IPS-18c (cell line): ENCODE measurements around the gene GPR18.

Source experiments
- H3K4me3 ChIP-seq: 2 replicates; pipeline ENCODE4 v1.7.0; 2013; ENCODE audit warnings: low read depth, mild to moderate bottlenecking, low read length, moderate library complexity; ENCODE audit not compliant: insufficient read depth
- H3K9me3 ChIP-seq: one replicate; pipeline ENCODE4 v1.6.1; 2013; ENCODE audit warnings: mild to moderate bottlenecking, low read length, moderate library complexity; ENCODE audit not compliant: control insufficient read depth, insufficient read depth

GPR18 gene

DNA sequence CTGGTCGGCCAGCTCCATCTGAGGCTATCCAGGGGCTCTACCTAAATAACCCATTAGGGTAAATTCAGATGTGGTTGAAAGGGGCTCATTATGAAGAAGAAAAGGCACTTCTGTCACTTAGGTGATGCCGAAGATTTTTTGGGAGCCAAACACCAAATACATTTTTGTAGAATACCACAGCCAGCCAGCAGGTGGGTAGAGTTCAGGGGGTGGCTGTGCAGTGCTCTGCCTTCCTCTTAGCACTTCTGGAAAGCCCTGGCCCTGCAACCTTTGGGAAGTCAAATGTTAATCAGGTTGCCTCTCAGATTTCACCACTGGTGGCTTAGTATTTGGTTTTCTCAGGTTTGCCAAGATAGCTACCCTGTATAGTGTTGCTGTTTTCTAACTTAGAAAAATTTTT is 18.5 kb upstream of the GPR18 start:
- H3K4me3 ChIP-seq: no peak overlapping the region
- no peaks in the 10 kb centered on the region for H3K9me3 ChIP-seq

DNA sequence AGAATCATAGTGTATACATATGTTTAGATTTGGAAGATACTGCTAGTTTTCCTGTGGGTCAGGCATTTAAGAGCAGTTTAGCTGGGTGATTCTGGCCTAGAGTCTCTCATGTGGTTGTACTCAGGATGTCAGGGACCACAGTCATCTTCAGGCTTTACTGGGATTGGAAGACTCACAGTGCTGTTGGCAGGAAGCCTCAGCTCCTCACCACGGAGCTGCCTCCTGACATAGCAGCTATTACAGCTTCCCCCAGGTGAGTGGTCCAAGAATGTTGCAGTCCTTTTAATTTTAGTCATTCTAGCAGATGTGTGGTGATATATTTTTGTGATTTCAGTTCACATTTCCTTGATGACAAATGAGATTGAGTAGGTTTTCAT is 16.9 kb upstream of the GPR18 start:
- H3K9me3 ChIP-seq: no peaks in the 10 kb centered on the region
- no peak overlapping the region for H3K4me3 ChIP-seq

DNA sequence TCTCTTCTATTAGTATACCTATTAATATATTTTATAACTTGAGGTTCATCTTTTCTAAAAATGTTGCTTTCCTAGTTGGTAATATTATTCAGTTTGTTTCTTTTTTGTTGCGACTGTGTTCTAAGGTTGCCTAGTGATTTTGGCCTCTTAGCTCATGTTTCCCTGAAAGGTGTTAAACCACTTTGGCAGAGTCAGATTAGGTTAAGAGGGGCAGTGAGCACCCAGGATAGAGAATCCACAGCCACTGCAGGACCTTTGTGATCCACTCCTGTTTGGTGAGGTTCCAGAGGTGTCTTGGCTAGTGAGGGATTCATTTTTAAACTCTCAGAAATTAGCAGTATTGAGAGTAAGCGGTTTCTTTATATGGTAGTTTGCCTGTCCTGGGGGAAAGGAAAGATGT is 14.9 kb upstream of the GPR18 start:
- no peak overlapping the region for H3K4me3 ChIP-seq
- H3K9me3 ChIP-seq: no peaks in the 10 kb centered on the region

DNA sequence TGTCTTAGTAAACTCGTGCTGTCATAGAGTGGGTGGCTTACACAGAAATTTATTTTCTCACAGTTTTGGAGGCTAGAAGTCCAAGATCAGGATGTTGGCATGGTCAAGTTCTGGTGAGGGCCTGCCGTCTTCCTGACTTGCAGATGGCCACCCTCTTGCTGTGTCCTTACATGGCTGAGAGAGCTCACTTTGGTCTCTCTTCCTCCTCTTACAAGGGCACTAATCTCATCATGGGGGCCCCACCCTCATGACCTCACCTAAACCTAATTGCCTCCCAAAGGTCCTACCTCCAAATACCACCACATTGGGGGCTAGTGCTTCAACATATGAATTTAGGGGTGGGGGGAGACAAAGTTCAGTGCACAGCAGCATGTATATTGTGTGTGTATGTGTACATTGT is 14.3 kb upstream of the GPR18 start:
- Histone ChIP-seq H3K4me3 (no peak overlapping the region), H3K9me3 (no peaks in the 10 kb centered on the region)

DNA sequence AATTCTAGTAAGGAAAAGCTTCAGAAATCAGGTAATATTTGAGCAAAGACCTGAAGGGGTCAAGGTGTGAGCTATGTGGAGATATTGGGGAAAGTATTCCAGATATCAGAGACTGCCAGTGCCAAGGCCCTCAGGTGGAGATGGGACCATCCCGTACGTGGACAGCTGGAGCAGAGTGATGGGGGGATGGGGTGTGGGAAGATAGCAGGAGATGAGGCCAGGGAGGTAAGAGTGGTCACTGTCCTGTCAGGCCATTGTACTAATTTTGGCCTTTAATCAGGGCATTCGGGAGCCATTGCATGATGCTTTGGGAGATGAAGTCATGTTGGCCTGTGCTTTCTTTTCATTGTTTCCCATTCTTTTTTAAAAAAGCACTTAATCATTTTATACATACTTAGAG is 13.1 kb upstream of the GPR18 start:
- H3K4me3 ChIP-seq: no peak overlapping the region

DNA sequence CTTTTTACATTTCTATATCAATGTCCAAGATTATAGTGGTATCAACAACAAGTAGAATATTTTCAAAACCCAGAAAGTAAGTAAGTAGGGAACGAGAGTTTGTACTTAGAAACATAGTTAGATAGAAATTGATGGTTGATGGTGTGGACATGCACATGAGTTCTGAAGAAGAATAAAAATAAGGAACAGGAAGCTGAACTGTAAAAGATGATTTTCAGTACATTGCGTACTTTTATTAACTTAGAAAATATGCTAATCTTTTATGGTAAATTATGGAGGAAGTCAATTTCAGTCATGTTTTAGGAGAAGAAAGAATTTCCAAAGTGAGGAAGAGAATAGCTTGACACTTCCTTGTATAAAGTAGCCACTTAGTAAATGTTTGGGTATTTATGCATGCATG is 12.3 kb upstream of the GPR18 start:
- Histone ChIP-seq H3K9me3 (no peaks in the 10 kb centered on the region), H3K4me3 (no peak overlapping the region)

More for the DNA sequence above, 13.1 kb upstream of the GPR18 start:
- no peaks in the 10 kb centered on the region for H3K9me3 ChIP-seq

DNA sequence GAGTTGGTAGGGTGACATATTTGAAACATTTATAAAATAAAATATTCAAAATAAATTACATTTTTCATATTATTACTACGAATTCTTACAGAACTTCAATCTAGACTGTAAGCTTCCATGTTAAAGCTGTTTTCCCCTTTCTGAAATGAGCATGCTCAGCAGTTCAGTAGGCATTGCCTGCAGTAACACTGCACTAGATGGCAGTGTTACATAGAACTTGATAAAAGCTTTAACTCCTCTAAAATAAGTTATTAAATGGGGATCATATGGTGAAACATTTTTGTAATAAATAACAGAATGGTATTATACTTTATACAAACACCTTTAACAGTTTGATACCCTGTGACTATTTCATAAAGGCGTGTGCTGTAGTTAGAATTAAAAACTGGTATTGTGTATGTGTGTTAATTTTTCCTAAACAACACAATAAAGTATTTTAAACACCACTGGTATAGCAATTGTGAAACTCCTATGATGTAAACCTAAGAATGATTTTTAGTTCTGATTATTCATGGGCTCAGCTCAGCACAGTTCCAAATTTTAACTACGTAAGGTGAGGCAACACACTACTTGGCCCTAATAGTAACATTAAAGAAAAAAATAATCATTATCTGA is 11.6 kb upstream of the GPR18 start:
- H3K9me3 ChIP-seq: no peaks in the 10 kb centered on the region
- no peak overlapping the region for H3K4me3 ChIP-seq

DNA sequence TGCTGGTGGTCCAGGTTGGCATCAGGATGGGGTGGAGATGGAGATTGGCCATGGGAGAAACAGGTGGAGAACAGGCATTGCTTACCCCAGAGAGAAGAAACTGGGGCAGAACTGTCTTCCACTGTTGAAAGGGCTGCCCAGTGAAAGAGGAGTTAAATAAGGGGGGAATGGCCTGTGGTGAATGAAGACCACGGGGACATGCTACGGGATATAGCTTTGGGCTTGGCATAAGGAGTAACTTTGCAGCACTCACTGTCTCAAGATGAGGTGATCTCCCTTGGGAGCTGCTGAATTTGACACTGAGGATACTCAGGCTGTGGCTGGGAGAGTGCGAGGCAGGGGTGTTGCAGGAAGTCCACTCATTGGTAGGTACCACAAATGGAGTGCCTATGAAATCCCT is 10.6 kb upstream of the GPR18 start:
- H3K9me3 ChIP-seq: no peaks in the 10 kb centered on the region

DNA sequence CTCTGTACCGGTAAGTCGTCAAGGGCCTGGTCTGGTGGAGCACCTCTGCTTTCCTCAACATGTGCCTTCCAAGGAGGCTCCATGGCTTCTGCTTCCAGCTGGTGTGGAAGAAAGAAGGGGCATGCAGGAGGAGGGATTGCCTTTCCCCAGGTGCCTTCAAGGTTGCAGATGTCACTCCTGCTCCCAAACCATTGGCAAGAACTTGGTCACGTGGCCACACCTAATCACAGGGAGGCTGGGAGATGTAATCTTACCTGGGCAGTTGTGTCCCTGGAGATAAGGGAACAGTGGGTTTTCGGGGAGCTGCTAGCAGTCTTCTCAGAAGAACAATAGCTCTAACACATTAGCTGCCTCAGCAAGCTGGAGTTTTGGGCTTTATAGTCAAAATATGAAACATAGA is 9.7 kb upstream of the GPR18 start:
- H3K4me3 ChIP-seq: no peak overlapping the region
- no peaks in the 10 kb centered on the region for H3K9me3 ChIP-seq

More for the DNA sequence above, 10.6 kb upstream of the GPR18 start:
- no peak overlapping the region for H3K4me3 ChIP-seq

DNA sequence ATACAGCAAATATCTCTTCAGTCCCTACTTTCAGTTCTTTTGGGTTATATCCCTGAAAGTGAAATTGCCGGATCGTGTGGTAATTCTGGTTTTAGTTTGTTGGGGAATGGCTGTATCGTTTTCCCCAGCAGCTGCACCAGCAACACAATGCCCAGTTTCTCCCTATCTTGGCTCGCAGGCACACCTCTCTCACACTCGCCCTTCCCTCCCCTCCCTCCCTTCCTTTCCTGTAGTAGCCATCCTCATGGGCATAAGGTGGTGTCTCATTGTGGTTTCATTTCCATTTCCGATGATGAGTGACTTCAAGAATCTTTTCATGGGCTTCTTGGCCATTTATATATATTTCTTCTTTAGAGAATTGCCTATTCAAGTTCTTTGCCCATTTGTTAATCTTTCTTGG is 8.6 kb upstream of the GPR18 start:
- Histone ChIP-seq H3K4me3 (no peak overlapping the region), H3K9me3 (no peaks in the 10 kb centered on the region)

DNA sequence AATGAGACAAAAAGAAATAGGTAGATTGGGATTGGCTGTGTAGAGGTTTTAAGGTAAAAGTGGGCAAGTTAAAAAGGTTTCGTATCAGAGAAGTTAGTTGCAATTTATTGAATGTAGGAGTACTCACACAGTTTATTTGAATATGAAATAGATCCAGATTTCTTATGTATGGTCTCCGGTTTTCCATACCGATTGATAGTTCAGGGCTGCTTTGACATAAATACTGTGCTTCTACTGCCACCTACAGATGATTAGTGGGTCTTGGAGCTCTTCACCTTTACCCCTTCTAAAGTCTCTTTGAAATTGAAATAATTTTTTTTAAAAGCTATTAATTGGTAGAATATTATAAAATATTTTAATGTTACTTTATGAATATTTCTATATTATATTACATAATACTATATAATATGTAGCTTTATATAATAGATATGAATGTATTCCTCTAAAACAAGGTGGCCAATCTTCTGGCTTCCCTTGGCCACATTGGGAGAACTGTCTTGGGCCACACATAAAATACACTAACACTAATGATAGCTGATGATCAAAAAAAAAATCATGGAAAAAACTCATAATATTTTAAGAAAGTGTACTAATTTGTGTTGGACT is 7.7 kb upstream of the GPR18 start:
- Histone ChIP-seq H3K9me3 (no peaks in the 10 kb centered on the region), H3K4me3 (no peak overlapping the region)

DNA sequence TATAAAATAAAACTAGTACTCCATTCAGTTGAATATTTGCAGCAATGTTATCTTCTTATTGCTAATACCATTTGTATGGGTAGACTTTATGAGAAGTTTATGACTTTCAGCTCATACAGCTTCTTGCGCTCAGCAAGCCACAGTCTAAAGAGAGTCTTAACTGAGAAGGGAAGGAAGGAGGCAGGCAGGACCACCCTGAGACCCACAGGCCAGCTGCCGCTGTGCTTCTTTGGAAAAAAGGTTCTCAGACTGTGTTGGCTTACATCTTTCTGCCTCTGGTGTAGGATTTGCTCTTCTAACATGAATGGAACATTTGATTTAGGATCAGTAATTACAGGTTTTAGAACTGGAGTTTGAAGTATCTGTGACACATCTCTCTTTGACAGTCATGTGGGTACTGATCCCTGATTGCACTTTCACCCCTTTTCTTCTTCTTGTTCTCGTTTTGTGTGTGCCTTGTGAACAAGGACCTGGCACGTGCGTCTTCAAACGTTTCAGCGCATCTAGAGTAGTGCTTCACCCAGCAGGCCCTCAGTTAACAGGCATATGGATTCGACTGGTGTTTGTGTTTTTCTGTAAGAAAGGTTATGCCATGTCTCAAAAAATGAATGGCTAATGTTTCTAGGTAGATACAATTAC is 7.1 kb upstream of the GPR18 start:
- Histone ChIP-seq H3K4me3 (no peak overlapping the region), H3K9me3 (no peaks in the 10 kb centered on the region)

DNA sequence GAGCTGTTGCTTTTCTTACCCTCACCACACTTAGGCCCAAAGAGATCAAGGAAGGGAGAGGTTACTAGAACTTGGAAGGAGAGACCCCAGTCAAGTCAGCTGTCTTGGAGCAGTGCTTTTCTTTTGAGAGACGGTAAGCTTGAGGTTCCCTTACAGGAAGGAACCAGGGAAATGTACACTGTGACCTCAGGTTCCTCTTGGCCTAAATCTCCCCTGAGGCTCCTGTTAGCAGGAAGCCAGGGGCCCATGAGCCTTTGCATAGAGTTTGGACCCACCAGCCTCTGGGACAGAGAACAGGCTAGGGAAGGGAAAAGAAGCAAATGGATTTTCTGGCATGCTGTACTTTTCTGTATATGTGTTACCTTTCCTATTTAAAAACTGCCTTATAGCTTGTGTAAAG is 5.9 kb upstream of the GPR18 start:
- H3K9me3 ChIP-seq: no peaks in the 10 kb centered on the region
- H3K4me3 ChIP-seq: no peak overlapping the region

DNA sequence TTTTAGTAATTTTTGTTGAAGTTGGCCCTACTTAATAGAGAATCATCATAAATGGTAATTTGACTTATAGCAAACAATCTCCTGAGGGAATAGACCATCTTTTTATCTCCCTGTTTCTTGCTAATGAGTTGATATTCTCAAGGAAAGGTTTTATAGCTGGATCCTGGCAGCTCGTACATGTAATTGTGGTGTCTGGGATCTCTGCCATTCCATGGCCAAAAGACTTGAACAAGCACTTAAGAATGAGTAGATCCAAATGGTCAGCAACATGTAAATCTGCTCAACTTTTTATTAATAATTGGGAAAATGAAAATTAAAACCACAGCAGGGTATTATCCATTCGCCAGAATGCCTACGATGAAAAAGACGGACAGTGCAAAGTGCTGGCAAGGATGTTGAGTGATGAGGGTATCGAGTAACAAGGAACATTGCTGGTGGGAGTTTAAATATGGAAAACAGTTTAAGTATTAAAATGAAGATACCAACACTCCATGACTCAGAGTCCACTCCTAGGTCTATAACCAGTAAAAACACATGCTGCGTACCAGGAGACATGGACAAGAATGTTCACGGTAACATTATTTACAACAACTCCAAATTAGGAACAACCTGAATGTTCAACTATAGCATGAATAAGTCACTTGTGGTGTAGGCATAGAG is 5.1 kb upstream of the GPR18 start:
- H3K9me3 ChIP-seq: no peaks in the 10 kb centered on the region
- H3K4me3 ChIP-seq: no peak overlapping the region

DNA sequence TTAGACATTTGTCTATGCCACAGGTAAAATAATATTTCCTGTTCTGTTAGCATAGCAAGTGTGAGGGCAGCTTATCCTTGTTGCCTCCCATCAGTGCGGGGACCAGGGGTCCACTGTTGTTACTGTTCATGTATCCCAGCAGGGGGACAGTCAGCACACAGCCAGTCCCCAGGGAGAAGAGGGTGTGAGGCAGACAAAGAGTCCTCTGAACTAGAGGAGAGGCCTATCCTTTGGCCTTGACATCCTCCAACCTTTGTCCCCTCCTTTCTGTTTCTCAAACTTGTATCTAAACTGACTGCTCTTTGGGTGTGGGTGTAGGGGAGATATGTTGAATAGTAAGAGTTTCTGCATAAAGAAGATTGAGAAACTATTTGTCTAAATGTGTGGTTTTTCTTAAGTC is 2.9 kb upstream of the GPR18 start:
- Histone ChIP-seq H3K9me3 (no peaks in the 10 kb centered on the region), H3K4me3 (no peak overlapping the region)

DNA sequence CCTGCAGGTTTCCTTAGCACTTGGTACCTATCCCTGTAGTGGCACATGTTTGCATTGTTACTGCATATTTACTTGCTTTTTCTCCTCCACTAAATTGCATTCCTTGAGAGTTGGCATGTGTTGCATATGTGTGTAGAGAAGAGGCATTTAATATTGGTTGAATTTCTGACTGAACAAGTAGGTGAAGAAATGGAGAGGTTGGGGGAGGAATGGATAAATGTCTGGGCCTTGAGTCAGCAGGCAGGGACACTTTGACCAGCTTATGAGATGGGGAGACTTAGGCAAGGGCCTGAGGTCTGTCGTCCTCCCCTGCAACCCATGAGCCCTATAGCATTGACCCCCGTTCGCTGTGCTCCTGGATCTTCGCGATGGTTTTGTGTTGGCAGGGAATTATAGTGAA is 2.0 kb upstream of the GPR18 start:
- Histone ChIP-seq H3K9me3 (no peaks in the 10 kb centered on the region), H3K4me3 (no peak overlapping the region)

DNA sequence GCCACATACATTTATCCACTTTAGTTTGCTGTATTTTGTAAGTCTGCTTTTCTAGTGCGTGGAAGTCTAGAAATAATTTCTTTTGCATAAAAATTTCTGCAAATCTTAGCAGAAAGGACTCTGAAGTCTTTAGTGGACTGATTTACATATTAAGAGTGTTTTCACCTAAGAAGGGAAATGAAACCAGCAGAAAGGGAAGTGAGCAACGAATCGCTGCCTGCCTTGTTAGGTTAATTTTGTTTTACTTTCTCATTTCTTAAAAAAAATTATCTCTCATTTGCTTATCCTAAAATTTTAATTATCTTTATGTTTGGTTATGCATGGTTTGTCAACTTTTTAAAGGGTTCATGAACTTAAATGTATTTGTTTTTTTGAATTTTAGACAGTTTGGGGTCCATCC is 767 bp upstream of the GPR18 start:
- no peaks in the 10 kb centered on the region for H3K9me3 ChIP-seq
- no peak overlapping the region for H3K4me3 ChIP-seq

DNA sequence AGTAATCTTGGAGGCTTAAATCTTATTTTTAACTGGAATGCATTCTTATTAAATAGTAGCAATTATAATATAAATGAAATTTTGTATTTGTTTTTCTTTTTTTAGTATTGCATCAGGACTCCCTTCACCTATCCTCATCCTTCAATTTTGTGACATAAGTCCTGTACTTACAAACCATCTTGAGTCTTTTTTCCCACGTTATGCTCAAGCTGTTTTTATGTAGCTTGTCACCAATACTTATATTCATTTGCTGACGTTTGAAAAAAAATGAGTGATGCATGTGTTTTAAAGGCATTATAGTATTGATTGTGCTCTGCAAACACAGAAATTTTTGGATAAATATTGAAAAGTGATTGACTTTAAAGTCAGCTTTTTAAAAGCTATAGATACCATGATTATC is 888 bp downstream of the GPR18 start:
- H3K4me3 ChIP-seq: no peak overlapping the region
- H3K9me3 ChIP-seq: no peaks in the 10 kb centered on the region
